ENCODE results near the gene SH3GL3. TPM values are rescaled to one million over a fixed set of nuclear protein-coding genes. Genes with fewer than 3 reads are reported as not detected.

The SH3GL3 gene
- total and polyA plus RNA-seq, 2 of the 4 experiments (the other 2 are of a cell fraction) = not detected

- Histone ChIP-seq H2BK5ac (ENCODE audit: low read depth, low read length, poor library complexity, severe bottlenecking) (no peak overlapping the region), H3K23ac (ENCODE audit: low read depth, low read length) (no peak overlapping the region), H4K5ac (ENCODE audit: low read depth, low read length) (no peak overlapping the region), H4K91ac (ENCODE audit: insufficient read depth, low read depth, low read length) (no peak overlapping the region), H3K36me3 (ENCODE audit: control insufficient read depth, insufficient read depth, low read length) (no peaks in the 10 kb centered on the region), H3K9me1 (ENCODE audit: insufficient read depth, low read length) (no peaks in the 10 kb centered on the region), H2AK5ac (ENCODE audit: low read depth, low read length) (no peak overlapping the region), H3K4me3 (ENCODE audit: insufficient read depth, low read depth, low read length) (no peak overlapping the region), H2AK9ac (replicated peaks; ENCODE audit: low read depth, low read length, poor library complexity) (no peak overlapping the region), H2BK15ac (ENCODE audit: low read depth, low read length) (no peak overlapping the region), H3K9ac (ENCODE audit: low read depth, low read length) (no peak overlapping the region), H3K56ac (ENCODE audit: extremely low read depth, insufficient read depth, low read length) (no peak overlapping the region), H2BK20ac (ENCODE audit: low read depth, low read length) (no peak overlapping the region), H2BK120ac (ENCODE audit: low read depth, low read length) (no peak overlapping the region), H3K9me3 (ENCODE audit: control insufficient read depth, insufficient read depth, low read length) (no peaks in the 10 kb centered on the region), H3K27ac (ENCODE audit: insufficient read depth, low read length) (no peak overlapping the region), H3K14ac (replicated peaks; ENCODE audit: low read depth, low read length) (no peak overlapping the region), H3K4me2 (ENCODE audit: low read depth, low read length) (no peak overlapping the region), H4K20me1 (ENCODE audit: insufficient read depth, low read length) (no peaks in the 10 kb centered on the region), H3K18ac (ENCODE audit: low read depth, low read length) (no peak overlapping the region), H3K27me3 (ENCODE audit: control insufficient read depth, insufficient read depth, low read length) (no peaks in the 10 kb centered on the region; the same call in 1 of the 2 replicates), H4K8ac (ENCODE audit: low read depth in 2 of 2, low read length in 2 of 2) (no peak overlapping the region), H3K4me1 (ENCODE audit: control insufficient read depth, insufficient read depth, low read length) (no peaks in the 10 kb centered on the region), H2AFZ (replicated peaks; ENCODE audit: low read length, poor library complexity) (no peak overlapping the region), H3K79me1 (ENCODE audit: low read depth in 1 of 2, low read length in 2 of 2) (no peaks in the 10 kb centered on the region), H3K4ac (ENCODE audit: low read depth, low read length) (no peak overlapping the region)
- intact Hi-C loops (cut with micrococcal nuclease) (loop anchor here (1.0 to 2.0 kb wide), 2 partner anchors 188 to 426 kb away; partner anchors contain the start of gene C15orf40), dilution Hi-C loops (cut with HindIII; ENCODE audit: low sequenced_read_pairs, unreplicated experiment) (no loop called here), in situ Hi-C loops (cut with MboI; ENCODE audit: low sequenced_read_pairs) (loop anchor here (5.0 kb wide), 1 partner anchor 121 kb away; no protein-coding TSS in a partner anchor)
- DNase-seq (peak; percentile 52), ATAC-seq (ENCODE audit: low read depth) (peak; percentile 83)
- BruUV-seq (replicated peaks) = no TSS peak
- no CpG with 5 or more reads among the region's 6 CpGs for WGBS, 2 experiments (ENCODE audit: extremely low coverage in 2 of 2, insufficient read length in 1 of 2)
- ChIA-PET POLR2A (ENCODE audit: unreplicated experiment) (no interaction called here), CTCF (interaction anchor here (0.5 to 2.8 kb wide), 6 partner anchors 17 to 191 kb away, joined by 3 to 25 read pairs (median 4); no protein-coding TSS in a partner anchor)
- TF ChIP-seq, protein P1, sequence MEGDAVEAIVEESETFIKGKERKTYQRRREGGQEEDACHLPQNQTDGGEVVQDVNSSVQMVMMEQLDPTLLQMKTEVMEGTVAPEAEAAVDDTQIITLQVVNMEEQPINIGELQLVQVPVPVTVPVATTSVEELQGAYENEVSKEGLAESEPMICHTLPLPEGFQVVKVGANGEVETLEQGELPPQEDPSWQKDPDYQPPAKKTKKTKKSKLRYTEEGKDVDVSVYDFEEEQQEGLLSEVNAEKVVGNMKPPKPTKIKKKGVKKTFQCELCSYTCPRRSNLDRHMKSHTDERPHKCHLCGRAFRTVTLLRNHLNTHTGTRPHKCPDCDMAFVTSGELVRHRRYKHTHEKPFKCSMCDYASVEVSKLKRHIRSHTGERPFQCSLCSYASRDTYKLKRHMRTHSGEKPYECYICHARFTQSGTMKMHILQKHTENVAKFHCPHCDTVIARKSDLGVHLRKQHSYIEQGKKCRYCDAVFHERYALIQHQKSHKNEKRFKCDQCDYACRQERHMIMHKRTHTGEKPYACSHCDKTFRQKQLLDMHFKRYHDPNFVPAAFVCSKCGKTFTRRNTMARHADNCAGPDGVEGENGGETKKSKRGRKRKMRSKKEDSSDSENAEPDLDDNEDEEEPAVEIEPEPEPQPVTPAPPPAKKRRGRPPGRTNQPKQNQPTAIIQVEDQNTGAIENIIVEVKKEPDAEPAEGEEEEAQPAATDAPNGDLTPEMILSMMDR (conservative IDR thresholded peaks at IDR 0.05; ENCODE audit: low read depth, low read length) = peak; percentile 58
- TF ChIP-seq SMC3 (IDR thresholded peaks at IDR 0.05; ENCODE audit: low read depth, low read length) = peak; percentile 51; the same call in 1 of the 2 replicates
- peak; percentile 63 for TF ChIP-seq RAD21 (IDR thresholded peaks at IDR 0.05; ENCODE audit: low read length)
- no peak for TF ChIP-seq USF2 (IDR thresholded peaks at IDR 0.05; ENCODE audit: low read depth, low read length)
These were observed 10.5 kb upstream of the SH3GL3 start for GRCh38 chr15:83436513-83437158.
